GM23338 (cell line): Measurements from ENCODE around the gene SPATC1L. TPM values are rescaled to one million over a fixed set of nuclear protein-coding genes. Genes with fewer than 3 reads are reported as not detected.

Source experiments
- ATAC-seq: fragments of 200-7000 bp; cut with Tn5 transposase; 3 replicates; pipeline ENCODE4 v1.9.1; 2020
- DNase-seq: peaks from one replicate; pipeline ENCODE4 v3.0.0-alpha.2; 2015; ENCODE audit warnings: low spot score
- H2AFZ ChIP-seq: fragments of 200-600 bp; sonication (generic); 2 replicates; pipeline ENCODE4 v1.8.0; 2016; ENCODE audit warnings: antibody characterized with exemption, mild to moderate bottlenecking, moderate library complexity
- H3F3A ChIP-seq: fragments of 200-600 bp; sonication (generic); replicated peaks from 2 replicates; pipeline ENCODE4 v1.8.0; 2017; ENCODE audit warnings: antibody characterized with exemption, mixed run types, low read depth
- H3K27ac ChIP-seq: fragments of 200-600 bp; sonication (generic); 2 replicates; pipeline ENCODE4 v1.6.1; 2016; ENCODE audit warnings: low read depth
- H3K27me3 ChIP-seq: fragments of 200-600 bp; sonication (generic); 2 replicates; pipeline ENCODE4 v1.8.0; 2016; ENCODE audit warnings: mild to moderate bottlenecking, mixed run types, moderate library complexity; ENCODE audit not compliant: insufficient read depth
- H3K36me3 ChIP-seq: fragments of 200-600 bp; sonication (generic); 2 replicates; pipeline ENCODE4 v1.8.0; 2016; ENCODE audit warnings: mild to moderate bottlenecking; ENCODE audit not compliant: insufficient read depth
- H3K4me1 ChIP-seq: fragments of 200-600 bp; sonication (generic); 2 replicates; pipeline ENCODE4 v1.8.0; 2016; ENCODE audit warnings: mild to moderate bottlenecking, moderate library complexity; ENCODE audit not compliant: insufficient read depth
- H3K4me2 ChIP-seq: fragments of 200-600 bp; sonication (generic); 2 replicates; pipeline ENCODE4 v1.7.1; 2017; ENCODE audit warnings: mixed run types
- H3K4me3 ChIP-seq: fragments of 200-600 bp; sonication (generic); 2 replicates; pipeline ENCODE4 v1.6.1; 2016; ENCODE audit warnings: mixed run types
- H3K79me2 ChIP-seq: fragments of 200-600 bp; sonication (generic); replicated peaks from 2 replicates; pipeline ENCODE4 v1.8.0; 2017; ENCODE audit warnings: mild to moderate bottlenecking; ENCODE audit not compliant: insufficient read depth
- H3K9me2 ChIP-seq: fragments of 200-600 bp; sonication (generic); 2 replicates; pipeline ENCODE4 v1.8.0; 2017; ENCODE audit not compliant: insufficient read depth
- H4K20me1 ChIP-seq: fragments of 200-600 bp; sonication (generic); replicated peaks from 2 replicates; pipeline ENCODE4 v1.8.0; 2017; ENCODE audit warnings: mild to moderate bottlenecking; ENCODE audit not compliant: insufficient read depth
- H3K27ac Mint-ChIP-seq: 2 replicates; pipeline ENCODE4 v1.8.0; 2020; ENCODE audit warnings: inconsistent platforms, mild to moderate bottlenecking, moderate library complexity, mixed read lengths
- H3K27me3 Mint-ChIP-seq: 3 replicates; pipeline ENCODE4 v1.8.0; 2022; ENCODE audit warnings: low read depth, mild to moderate bottlenecking, moderate library complexity, mixed read lengths, inconsistent platforms; ENCODE audit not compliant: insufficient read depth, poor library complexity
- H3K36me3 Mint-ChIP-seq: 3 replicates; pipeline ENCODE4 v1.8.0; 2021; ENCODE audit warnings: low read depth, mild to moderate bottlenecking, inconsistent platforms, moderate library complexity, mixed read lengths
- H3K4me1 Mint-ChIP-seq: 3 replicates; pipeline ENCODE4 v1.8.0; 2020; ENCODE audit warnings: mild to moderate bottlenecking, inconsistent platforms, mixed read lengths
- H3K4me3 Mint-ChIP-seq: 3 replicates; pipeline ENCODE4 v1.8.0; 2021; ENCODE audit warnings: moderate library complexity, mild to moderate bottlenecking, inconsistent platforms, mixed read lengths
- H3K9me3 Mint-ChIP-seq: 3 replicates; pipeline ENCODE4 v1.8.0; 2020; ENCODE audit warnings: moderate library complexity, mild to moderate bottlenecking, inconsistent platforms, mixed read lengths
- EZH2phosphoT487 ChIP-seq: fragments of 200-600 bp; sonication (generic); IDR thresholded peaks from one replicate; pipeline ENCODE4 v1.8.1; 2018; ENCODE audit warnings: antibody characterized with exemption; ENCODE audit not compliant: unreplicated experiment
- POLR2AphosphoS5 ChIP-seq: IDR thresholded peaks from 2 replicates; pipeline ENCODE4 v1.6.1; 2016; ENCODE audit warnings: antibody characterized with exemption, low read depth
- ZNF331 ChIP-seq: fragments of 250-450 bp; sonication (Bioruptor Pico); IDR thresholded peaks from 2 replicates; pipeline ENCODE4 v1.5.0; 2020; ENCODE audit warnings: low read depth, mild to moderate bottlenecking, moderate library complexity
- polyA plus RNA-seq: library from polyadenylated mRNA; unstranded; fragments of >200 nt; fragmentation: Nextera tagmentation; extraction: Ambion mirVana; gene quantifications from 2 replicates; pipeline ENCODE4 v1.2.1, GENCODE V29; 2016
- total RNA-seq: library from RNA; depleted of rRNA; stranded (reverse); fragments of >200 nt; shearing (Covaris generic); gene quantifications from 2 replicates; pipeline ENCODE4 v1.2.3, GENCODE V29; 2014
- TF ChIP-seq, protein P1 (sequence below): IDR thresholded peaks from one replicate; pipeline ENCODE4 v1.6.1; 2018; ENCODE audit warnings: antibody characterized with exemption; ENCODE audit not compliant: unreplicated experiment
- TF ChIP-seq, protein P2 (sequence below): fragments of 250-450 bp; sonication (Bioruptor Pico); IDR thresholded peaks from 2 replicates; pipeline ENCODE4 v1.5.0; 2020; ENCODE audit warnings: mild to moderate bottlenecking, moderate library complexity

SPATC1L gene
- total and polyA plus RNA-seq, 2 experiments from 2014 or later, result 37.6 to 70.2 TPM

DNA sequence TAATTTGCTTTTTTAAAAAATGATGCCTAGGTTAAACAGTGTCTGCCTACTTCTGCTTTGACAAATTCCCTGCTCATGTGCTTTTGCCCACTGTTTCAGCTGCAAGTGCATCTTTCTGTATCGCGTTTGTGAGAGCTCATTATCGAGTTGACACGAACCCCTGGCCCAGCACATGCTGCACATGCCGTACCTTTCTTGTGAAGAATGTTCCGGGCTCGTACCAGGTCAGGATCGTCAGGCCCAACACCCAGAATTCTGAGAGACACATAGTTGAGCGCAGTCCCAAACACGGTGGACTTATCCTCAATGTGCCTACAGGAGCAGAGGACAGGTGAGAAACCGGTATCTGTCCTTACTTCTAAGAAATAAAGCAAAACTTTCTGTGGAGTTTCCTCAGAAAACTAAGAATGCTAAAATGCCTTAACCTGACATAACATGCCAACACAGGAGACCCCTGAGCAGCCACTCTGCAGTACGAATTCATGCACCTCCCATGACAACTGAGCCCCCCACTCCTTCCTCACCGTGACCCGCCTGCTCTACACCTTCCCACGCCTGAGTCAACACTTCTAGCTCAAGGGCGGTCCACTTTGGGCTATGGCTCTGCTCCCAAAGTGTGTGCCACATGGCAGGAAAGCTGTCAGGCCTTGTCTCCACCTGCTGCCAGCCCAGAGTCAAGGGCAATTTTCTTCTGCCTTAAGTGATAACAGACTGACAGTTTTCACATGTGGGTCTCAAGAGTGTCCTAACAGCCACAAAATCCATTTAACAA, 37.6 kb upstream of the SPATC1L start:
- Mint-ChIP-seq H3K4me3 (no peak overlapping the region), H3K9me3 (peaks cover 12% of the 10 kb centered on the region), H3K4me1 (peaks cover 8% of the 10 kb centered on the region), H3K27ac (no peak overlapping the region), H3K27me3 (peaks cover 6% of the 10 kb centered on the region), H3K36me3 (peaks cover 42% of the 10 kb centered on the region)
- ATAC-seq (no peak), DNase-seq (no peak)
- H4K20me1 ChIP-seq, result peaks cover 40% of the 10 kb centered on the region
- H3F3A ChIP-seq, result 0 out of 2 replicates have a peak, but pooled peaks cover 5% of the 10 kb centered on the region
- no peaks in the 10 kb centered on the region for H3K9me2 ChIP-seq
- TF ChIP-seq, protein P1, sequence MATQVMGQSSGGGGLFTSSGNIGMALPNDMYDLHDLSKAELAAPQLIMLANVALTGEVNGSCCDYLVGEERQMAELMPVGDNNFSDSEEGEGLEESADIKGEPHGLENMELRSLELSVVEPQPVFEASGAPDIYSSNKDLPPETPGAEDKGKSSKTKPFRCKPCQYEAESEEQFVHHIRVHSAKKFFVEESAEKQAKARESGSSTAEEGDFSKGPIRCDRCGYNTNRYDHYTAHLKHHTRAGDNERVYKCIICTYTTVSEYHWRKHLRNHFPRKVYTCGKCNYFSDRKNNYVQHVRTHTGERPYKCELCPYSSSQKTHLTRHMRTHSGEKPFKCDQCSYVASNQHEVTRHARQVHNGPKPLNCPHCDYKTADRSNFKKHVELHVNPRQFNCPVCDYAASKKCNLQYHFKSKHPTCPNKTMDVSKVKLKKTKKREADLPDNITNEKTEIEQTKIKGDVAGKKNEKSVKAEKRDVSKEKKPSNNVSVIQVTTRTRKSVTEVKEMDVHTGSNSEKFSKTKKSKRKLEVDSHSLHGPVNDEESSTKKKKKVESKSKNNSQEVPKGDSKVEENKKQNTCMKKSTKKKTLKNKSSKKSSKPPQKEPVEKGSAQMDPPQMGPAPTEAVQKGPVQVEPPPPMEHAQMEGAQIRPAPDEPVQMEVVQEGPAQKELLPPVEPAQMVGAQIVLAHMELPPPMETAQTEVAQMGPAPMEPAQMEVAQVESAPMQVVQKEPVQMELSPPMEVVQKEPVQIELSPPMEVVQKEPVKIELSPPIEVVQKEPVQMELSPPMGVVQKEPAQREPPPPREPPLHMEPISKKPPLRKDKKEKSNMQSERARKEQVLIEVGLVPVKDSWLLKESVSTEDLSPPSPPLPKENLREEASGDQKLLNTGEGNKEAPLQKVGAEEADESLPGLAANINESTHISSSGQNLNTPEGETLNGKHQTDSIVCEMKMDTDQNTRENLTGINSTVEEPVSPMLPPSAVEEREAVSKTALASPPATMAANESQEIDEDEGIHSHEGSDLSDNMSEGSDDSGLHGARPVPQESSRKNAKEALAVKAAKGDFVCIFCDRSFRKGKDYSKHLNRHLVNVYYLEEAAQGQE, result no peak
- no peak for TF ChIP-seq ZNF331 (CRISPR knock-in tag)
- TF ChIP-seq EZH2phosphoT487, result no peak
- TF ChIP-seq POLR2AphosphoS5, result no peak
- no peak overlapping the region for H3K27ac ChIP-seq
- H3K27me3 ChIP-seq, result no peaks in the 10 kb centered on the region
- peaks cover 92% of the 10 kb centered on the region for H3K79me2 ChIP-seq
- H2AFZ ChIP-seq, result no peak overlapping the region
- no peak overlapping the region for H3K4me3 ChIP-seq
- H3K36me3 ChIP-seq, result peaks cover 10% of the 10 kb centered on the region
- H3K4me1 ChIP-seq, result peaks cover 6% of the 10 kb centered on the region
- H3K4me2 ChIP-seq, result no peak overlapping the region

DNA sequence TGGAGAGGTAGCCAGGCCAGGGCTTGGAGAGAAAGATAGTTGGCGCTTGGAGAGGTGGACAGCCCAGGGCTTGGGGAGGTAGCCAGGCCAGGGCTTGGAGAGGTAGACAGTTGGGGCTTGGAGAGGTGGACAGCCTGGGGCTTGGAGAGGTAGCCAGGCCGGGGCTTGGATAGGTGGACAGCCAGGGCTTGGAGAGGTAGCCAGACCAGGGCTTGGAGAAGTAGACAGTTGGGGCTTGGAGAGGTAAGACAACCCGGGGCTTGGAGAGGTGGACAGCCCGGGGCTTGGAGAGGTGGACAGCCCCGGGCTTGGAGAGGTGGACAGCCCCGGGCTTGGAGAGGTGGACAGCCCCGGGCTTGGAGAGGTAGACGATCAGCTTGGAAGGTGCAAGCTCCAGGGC, 36.6 kb upstream of the SPATC1L start:
- H3K27me3 Mint-ChIP-seq, result peaks cover 6% of the 10 kb centered on the region
- peaks cover 86% of the 10 kb centered on the region for H3K79me2 ChIP-seq
- peaks cover 7% of the 10 kb centered on the region for H3K9me3 Mint-ChIP-seq
- DNase-seq (no peak), ATAC-seq (no peak)
- H3K9me2 ChIP-seq, result no peaks in the 10 kb centered on the region
- peaks cover 14% of the 10 kb centered on the region; the same call in 1 of the 2 replicates for H3K36me3 ChIP-seq
- 0 out of 2 replicates have a peak, but pooled peaks cover 5% of the 10 kb centered on the region for H3F3A ChIP-seq
- peaks cover 30% of the 10 kb centered on the region for H4K20me1 ChIP-seq
- no peak overlapping the region for H3K4me3 ChIP-seq
- peaks cover 5% of the 10 kb centered on the region; the same call in 1 of the 3 replicates for H3K4me1 Mint-ChIP-seq
- no peak overlapping the region for H2AFZ ChIP-seq
- H3K4me3 Mint-ChIP-seq, result no peak overlapping the region
- H3K27ac Mint-ChIP-seq, result no peak overlapping the region
- H3K27ac ChIP-seq, result no peak overlapping the region
- no peaks in the 10 kb centered on the region for H3K4me1 ChIP-seq
- H3K36me3 Mint-ChIP-seq, result peaks cover 32% of the 10 kb centered on the region
- TF ChIP-seq, protein P2, sequence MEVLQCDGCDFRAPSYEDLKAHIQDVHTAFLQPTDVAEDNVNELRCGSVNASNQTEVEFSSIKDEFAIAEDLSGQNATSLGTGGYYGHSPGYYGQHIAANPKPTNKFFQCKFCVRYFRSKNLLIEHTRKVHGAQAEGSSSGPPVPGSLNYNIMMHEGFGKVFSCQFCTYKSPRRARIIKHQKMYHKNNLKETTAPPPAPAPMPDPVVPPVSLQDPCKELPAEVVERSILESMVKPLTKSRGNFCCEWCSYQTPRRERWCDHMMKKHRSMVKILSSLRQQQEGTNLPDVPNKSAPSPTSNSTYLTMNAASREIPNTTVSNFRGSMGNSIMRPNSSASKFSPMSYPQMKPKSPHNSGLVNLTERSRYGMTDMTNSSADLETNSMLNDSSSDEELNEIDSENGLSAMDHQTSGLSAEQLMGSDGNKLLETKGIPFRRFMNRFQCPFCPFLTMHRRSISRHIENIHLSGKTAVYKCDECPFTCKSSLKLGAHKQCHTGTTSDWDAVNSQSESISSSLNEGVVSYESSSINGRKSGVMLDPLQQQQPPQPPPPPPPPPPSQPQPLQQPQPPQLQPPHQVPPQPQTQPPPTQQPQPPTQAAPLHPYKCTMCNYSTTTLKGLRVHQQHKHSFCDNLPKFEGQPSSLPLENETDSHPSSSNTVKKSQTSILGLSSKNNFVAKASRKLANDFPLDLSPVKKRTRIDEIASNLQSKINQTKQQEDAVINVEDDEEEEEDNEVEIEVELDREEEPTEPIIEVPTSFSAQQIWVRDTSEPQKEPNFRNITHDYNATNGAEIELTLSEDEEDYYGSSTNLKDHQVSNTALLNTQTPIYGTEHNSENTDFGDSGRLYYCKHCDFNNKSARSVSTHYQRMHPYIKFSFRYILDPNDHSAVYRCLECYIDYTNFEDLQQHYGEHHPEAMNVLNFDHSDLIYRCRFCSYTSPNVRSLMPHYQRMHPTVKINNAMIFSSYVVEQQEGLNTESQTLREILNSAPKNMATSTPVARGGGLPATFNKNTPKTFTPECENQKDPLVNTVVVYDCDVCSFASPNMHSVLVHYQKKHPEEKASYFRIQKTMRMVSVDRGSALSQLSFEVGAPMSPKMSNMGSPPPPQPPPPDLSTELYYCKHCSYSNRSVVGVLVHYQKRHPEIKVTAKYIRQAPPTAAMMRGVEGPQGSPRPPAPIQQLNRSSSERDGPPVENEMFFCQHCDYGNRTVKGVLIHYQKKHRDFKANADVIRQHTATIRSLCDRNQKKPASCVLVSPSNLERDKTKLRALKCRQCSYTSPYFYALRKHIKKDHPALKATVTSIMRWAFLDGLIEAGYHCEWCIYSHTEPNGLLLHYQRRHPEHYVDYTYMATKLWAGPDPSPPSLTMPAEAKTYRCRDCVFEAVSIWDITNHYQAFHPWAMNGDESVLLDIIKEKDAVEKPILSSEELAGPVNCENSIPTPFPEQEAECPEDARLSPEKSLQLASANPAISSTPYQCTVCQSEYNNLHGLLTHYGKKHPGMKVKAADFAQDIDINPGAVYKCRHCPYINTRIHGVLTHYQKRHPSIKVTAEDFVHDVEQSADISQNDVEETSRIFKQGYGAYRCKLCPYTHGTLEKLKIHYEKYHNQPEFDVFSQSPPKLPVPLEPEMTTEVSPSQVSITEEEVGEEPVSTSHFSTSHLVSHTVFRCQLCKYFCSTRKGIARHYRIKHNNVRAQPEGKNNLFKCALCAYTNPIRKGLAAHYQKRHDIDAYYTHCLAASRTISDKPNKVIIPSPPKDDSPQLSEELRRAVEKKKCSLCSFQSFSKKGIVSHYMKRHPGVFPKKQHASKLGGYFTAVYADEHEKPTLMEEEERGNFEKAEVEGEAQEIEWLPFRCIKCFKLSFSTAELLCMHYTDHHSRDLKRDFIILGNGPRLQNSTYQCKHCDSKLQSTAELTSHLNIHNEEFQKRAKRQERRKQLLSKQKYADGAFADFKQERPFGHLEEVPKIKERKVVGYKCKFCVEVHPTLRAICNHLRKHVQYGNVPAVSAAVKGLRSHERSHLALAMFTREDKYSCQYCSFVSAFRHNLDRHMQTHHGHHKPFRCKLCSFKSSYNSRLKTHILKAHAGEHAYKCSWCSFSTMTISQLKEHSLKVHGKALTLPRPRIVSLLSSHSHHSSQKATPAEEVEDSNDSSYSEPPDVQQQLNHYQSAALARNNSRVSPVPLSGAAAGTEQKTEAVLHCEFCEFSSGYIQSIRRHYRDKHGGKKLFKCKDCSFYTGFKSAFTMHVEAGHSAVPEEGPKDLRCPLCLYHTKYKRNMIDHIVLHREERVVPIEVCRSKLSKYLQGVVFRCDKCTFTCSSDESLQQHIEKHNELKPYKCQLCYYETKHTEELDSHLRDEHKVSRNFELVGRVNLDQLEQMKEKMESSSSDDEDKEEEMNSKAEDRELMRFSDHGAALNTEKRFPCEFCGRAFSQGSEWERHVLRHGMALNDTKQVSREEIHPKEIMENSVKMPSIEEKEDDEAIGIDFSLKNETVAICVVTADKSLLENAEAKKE (CRISPR knock-in tag), result no peak
- no peaks in the 10 kb centered on the region for H3K27me3 ChIP-seq
- no peak overlapping the region for H3K4me2 ChIP-seq
